Stimulated activated CD4-positive, alpha-beta T cell treated with anti-CD3 and anti-CD28 coated beads, Interleukin-4, amount 100 ng/mL, for 1 hour (primary cell): ENCODE measurements around the gene PPP1R16B.

Experiments
- DNase-seq: peaks from one replicate; pipeline ENCODE4 v3.0.0-alpha.2; 2020

Gene PPP1R16B

DNA sequence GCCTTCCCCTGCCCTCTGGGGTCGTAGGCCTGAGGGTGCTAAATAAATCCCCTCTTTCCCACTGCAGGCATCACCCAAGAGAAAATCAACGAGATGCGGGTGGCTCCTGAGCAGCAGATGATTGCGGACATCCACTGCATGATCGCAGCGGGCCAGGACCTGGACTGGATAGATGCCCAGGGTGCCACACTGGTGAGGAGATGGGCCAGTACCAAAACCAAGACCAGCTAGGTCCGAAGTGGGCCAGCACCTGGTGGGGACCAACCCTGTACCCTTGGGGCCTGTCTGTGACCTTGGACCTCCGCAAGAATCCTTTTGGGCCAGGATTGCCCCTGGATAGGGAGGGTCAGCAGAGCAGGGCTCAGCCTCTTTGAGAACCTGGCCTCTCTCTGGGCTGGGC, 97.1 kb downstream of the PPP1R16B start:
- no peak for DNase-seq

DNA sequence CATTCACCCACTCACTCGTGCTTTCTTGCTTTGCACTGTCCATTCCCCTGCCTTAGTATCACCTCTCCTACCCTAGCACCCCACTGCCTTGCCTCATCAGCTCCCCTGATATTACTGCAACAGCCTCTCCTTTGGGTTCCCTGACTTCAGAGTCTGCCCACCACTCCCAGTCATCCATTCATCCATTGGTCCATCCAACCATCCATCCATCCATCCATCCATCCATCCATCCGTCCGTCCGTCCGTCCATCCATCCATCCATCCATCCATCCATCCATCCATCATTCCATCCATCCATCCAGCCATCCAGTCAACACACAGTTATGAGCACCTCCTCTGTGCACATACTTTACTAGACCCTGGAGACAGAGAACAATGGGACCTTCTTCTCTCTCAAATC, 97.8 kb downstream of the PPP1R16B start:
- DNase-seq: no peak

DNA sequence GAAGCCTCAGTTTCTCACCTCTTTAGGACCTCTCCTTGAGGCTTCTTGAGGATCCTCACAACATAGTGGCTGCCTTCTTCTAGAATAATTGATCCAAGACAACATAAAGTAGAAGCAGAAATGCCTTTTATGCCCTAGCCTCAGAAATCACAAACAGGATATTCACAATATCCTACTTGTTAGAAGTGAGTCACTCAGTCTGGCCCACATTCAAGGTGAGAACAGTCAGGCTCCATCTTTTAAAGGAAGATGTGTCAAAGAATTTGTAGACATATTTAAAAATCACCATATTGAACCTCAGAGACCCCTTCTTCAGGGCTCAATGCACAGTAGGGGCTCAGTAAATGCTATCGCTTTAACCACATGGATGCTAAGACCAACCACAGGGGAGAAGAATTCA, 99.9 kb downstream of the PPP1R16B start:
- DNase-seq: no peak

DNA sequence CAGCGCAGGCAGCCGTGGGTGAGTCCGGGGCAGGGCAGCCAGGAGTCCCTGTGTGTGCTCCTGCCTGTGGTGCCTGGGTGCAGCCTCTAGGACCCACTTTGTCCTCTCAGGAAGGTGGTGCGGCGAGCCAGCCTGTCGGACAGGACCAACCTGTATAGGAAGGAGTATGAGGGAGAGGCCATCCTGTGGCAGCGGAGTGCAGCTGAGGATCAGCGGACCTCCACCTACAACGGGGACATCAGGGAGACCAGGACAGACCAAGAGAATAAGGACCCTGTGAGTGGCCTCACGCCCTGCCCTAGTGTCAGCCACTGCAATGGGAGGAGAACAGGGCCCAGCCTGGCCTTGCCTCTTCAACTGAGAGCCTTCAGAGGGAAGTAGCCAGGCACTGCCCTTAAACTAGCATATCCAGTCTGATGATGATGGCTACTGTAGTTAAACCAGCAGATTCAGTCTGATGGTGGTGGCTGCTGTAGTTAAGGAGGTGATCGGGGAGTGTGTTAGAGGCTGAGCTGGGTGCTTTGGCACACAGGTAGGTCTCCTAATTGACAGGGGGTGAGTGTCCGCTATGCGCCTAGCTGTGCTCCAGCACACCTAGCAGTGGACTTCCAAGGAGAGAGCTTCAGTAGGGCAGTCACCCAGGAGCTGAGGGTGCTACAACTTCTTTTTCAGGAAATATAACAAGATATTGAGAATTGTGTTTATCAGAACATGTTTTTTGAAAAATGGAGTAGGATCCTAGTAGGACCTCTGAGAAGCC, 102.6 kb downstream of the PPP1R16B start:
- DNase-seq: no peak

DNA sequence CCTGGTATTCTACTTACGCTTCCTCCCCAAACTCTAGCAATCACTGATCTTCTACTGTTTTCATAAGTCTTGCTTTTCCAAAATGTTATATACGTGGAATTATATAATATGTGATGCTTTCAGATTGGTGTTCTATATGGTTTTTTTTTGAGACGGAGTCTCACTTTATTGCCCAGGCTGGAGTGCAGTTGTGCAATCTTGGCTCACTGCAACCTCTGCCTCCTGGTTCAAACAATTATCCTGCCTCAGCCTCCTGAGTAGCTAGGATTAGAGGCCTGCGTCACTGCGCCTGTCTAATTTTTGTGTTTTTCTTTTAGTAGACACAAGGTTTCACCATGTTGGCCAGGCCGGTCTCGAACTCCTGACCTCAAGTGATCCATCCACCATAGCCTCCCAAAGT, 109.9 kb downstream of the PPP1R16B start:
- DNase-seq: no peak

DNA sequence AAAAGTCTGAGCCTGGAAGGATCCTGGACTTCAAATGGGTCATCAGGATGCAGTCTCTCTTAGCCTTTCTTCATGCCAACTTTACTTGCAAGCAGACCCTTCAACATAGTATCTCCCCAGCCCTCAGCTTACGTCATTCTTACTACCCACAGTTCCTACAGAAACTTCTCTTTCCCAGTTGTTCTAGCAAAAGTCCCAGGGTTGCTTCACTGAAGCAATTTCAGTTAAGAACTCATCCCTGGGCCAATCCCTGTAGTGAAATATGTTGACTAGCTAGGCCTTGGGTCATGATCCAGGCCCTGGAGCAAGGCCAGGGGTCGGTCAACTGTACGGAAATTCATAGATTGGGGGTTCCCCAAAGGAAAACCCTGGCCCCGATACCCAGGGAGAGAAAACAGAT, 112.2 kb downstream of the PPP1R16B start:
- no peak for DNase-seq

DNA sequence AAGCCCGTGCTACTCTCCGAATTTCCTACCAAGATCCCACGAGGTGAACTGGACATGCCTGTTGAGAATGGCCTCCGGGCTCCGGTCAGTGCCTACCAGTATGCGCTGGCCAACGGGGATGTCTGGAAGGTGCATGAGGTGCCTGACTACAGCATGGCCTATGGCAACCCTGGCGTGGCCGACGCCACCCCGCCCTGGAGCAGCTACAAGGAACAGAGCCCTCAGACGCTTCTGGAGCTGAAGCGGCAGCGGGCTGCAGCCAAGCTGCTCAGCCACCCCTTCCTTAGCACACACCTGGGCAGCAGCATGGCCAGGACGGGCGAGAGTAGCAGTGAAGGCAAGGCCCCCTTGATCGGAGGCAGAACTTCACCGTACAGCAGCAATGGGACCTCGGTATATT, 112.7 kb downstream of the PPP1R16B start:
- no peak for DNase-seq

DNA sequence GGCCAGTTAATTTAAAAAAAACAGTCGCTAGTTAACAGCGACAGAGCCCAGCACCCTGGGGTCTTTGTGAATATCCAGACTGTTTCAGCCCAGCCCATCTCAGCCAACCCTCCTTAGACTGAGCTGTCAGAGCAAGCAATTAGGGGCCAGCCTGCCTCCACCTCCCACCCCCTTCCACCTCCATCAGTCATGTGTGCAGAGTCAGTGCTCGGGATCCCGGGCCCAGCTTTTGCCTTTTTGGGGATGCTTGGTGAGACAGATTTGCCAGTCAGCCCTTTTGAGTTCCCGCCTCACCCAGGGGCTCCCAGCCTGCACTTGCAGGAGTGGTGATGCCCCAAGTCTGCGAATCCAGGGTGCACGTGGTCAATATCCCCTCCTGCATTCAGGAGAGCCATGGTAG, 114.2 kb downstream of the PPP1R16B start:
- no peak for DNase-seq

DNA sequence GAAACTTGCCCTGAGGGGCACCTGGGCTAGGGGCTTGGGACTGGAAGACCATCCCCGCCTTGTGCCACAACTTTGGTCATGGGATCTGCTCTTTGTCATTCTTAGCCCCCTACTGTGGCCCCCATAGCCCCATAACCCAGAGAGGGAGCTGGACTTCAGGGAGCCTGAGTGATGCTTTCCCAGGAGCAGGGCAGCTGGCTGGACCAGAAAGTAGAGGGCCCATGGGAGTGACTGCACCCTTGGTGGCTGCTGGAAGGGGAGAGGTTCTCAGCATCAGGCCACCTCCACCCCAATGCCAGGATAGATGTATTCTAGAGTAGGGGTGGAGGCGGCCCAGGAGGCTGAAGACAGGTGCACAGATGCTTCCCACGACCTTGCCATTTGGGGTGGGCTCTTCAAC, 114.9 kb downstream of the PPP1R16B start:
- no peak for DNase-seq

DNA sequence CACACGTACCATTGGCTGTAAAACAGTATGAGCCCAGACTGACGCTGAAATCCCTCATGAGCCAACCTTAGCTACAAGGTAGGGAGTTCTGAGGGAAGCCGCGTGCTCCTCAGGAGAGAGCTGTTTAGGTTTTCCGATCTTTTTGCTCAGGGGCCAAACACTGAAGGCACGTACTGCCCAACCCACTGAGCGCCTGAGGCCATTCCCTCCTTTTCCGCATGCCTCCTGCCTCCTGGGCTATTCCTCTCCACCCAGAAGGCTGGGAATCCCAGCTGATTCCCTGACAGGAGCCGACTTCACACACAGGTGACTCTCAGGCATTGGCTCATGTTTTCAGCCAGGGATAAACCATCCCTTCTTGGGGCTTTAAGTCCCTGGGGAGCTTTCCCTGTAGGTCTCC, 115.4 kb downstream of the PPP1R16B start:
- no peak for DNase-seq

DNA sequence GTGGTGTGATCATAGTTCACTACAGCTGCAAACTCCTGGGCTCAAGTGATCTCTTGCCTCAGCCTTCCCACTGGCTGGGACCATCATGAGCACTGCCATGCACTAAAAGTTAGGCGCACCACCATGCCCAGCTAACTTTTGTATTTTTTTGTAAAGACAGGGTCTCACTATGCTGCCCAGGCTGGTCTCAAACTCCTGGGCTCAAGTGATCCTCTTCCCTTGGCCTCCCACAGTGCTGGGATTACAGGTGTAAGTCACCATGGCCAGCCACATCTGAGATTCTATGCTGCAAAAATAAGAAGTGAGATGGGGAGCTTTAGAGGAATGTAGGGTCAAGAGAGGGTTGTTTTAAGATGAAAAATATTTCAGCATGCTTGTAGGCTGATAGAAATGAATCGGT, 119.2 kb downstream of the PPP1R16B start:
- no peak for DNase-seq

DNA sequence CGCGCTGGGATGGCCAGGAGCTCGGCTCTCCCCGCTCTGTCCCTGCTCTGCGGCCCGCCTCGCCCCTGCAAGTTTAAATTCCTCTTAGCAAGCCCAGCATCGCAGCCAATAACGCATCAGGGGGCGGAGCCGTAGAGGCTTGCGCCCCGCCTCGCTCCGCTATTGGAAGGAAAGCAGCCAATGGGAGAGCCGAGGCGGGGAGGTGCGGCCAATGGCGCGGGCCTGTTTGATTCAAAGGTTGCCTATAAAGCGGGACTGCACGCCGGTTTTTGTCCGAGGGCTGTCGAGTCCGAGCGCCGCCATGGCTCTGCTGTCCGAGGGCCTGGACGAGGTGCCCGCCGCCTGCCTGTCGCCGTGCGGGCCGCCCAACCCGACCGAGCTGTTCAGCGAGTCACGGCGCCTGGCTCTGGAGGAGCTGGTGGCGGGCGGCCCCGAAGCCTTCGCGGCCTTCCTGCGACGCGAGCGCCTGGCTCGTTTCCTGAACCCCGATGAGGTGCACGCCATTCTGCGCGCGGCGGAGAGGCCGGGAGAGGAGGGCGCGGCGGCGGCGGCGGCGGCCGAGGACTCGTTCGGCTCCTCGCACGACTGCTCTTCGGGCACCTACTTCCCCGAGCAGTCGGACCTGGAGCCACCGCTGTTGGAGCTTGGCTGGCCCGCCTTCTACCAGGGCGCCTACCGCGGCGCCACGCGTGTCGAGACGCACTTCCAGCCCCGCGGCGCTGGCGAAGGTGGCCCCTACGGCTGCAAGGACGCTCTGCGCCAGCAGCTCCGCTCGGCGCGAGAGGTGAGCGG, 120.8 kb downstream of the PPP1R16B start, which contains the start of gene FAM83D:
TSS of gene FAM83D (plus strand) at position 276 of the 792 bp plus-strand sequence. CDS start at position 302, 26 bp downstream.
- peak; percentile 93 for DNase-seq

DNA sequence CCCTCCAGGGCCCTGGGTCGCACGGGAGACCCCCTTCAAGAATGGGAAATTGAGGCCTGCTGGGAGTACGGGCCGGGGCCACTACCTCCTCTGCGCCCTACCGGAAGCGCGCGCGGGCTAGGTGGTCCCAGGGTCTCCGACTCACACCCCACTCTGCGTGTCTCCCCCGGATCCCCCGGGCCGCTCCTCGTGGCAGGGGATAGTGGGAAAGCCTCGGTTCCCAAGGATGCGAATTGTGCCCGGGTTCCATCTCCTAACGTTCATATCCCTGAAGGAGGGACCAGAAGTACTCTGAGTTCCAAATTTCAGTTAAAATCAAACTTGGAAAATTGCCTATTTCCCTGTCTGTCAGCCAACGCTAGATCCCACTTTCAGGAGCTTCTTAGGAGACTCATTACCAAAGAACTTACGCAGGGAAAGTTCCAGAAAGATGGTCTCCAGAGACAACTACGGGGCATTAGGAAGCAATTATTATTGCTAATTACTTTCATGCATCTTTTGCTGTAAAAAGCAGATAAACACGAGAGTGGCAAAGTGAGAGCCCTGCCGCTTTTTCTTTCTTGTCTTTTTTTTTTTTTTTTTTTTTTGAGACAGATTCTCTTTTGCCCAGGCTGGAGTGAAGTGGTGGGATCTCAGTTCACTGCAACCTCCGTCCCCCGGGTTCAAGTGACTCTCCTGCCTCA, 121.6 kb downstream of the PPP1R16B start:
- no peak for DNase-seq

DNA sequence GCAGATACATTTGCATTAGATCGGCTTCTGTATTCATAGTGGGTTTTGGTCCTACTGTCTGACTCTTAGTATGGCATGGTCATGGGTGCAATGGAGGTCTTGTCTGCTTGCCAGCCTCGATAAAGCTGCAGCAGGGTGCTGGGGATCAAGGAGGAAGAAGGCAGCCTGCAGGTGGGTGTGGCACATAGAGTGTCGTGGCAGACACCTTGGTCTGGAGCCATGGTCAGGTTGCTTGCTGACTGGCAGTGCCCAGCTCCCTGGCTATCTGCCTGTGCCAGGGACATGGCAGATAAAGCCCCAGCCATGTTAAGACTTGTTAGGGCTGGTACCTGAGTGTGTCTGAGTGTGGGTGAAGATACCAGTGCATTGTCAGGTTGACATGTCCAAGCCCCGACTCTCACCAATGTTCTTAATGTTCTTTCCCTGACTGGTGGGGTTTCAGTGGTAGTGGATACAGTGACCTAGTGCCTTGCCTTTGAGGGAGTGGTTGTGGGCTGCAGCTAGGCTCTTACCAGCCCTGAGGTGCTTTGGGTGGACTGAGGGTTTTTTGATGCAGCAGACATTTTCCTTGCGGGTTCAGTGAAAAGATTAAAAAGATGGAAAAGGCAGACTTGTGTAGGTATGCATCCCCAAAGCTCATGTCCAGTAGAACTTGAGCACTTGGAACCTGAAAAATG, 122.5 kb downstream of the PPP1R16B start:
- DNase-seq: no peak

DNA sequence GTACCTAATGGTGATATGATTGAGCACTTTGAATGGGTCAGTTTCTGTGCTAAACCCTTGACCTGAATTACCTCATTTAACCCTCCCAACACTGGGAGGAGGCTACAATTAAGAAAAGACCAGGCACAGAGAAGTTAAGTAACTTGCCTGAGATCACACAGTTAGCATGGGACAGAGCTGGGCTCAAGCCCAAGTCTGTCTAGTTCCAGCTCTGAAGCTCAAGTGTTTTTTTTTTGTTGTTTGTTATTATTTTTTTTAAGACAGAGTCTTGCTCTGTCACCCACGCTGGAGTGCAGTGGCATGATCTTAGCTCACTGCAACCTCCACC, 124.7 kb downstream of the PPP1R16B start:
- DNase-seq: no peak

DNA sequence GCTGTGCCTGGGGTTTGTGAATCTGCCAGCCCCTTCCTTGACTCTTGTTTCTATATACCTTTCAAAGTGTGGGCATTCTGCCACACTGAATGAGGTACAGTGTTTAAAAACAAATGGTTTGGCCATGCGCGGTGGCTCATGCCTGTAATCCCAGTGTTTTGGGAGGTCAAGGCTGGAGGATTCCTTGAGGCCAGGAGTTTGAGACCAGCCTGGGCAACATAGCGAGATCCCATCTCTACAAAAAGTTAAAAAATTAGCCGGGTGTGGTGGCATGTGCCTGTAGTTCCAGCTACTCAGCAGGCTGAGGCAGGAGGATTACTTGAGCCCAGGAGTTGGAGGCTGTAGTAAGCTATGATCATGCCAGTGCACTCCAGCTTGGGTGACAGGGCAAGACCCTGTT, 126.5 kb downstream of the PPP1R16B start:
- DNase-seq: no peak

DNA sequence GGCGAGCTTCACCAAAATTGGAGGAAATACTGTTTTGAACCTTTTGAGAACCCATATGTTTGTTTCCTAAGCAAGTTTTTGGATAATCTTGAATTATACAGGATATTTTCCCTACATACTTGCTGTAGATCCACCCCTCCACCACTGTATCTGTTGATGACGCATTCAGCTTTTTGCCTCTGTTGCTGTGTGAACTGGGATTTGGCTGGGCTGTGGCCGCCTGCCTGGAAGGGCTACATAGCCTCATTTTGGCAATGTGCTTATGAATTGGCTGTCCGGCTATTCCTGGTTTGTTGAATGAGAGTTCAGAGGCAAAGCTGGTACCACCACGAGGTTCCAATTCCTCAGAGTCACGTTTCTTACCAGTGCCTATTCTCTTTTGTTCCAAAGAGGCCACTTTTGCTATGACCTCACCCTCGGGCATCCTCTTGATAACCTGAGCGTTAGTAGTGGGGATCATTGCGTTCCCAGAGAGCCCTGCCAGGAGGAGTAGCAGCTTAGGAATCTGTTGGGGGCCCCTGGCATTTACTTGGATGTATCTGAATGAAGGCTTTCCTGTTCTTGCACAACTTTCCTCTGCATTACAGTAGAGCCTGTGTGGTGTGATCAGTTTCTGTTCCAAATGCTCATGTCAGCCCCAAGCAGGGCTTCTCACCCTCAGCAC, 127.1 kb downstream of the PPP1R16B start:
- no peak for DNase-seq

DNA sequence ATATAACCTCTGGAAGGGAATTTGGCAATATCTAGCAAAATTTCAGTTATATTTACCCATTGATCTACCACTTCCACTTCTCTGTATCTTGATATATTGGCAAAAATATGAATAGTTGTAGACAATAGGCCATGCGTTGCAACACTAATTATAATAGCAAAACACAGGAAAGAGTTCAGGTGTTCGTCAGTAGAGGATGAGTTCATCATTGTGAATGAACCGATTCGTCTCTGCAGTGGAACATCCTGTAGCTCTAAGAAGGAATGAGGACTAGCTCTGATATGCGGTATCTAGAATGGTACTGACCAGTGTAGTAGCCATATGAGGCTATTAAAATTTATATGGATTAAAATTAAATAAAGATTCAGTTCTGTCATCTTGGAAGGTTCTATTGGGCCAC, 129.0 kb downstream of the PPP1R16B start:
- no peak for DNase-seq

DNA sequence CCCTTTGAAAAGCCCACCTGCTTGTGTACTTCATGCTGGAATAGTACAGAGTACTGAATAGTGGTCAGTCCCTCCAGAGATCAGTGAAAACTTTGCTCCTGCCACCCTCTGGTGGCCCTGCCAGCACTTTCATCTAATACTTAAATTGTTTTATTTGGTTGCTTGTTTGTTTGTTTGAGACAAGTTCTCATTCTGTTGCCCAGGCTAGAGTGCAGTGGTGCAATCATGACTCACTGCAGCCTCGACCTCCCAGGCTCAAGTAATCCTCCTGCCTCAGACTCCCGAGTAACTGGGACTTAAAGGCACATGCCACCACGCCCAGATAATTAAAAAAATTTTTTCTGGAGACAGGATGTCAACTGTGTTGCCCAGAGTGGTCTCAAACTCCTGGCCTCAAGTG, 129.8 kb downstream of the PPP1R16B start:
- no peak for DNase-seq

DNA sequence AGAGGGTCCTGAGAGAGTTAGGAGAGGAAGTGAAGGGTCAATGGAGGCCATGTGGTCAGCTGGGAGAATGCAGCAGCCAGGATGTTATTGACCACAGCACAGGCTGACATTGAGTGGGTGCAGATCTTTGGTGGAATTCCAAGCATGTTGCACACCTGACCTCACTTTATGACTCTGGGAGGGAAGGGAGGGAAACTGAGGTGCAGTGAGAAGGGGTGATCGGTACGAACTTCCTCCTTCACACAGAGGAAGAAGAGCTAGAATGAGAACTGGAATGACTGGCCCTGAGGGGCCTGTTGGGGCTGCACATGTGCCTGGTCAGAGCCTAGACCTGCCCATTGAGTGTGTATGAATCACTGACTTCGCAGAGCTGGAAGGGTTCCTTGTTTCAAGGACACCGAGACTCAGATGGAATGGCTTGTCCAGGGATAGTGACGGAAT, 130.5 kb downstream of the PPP1R16B start:
- DNase-seq: no peak

DNA sequence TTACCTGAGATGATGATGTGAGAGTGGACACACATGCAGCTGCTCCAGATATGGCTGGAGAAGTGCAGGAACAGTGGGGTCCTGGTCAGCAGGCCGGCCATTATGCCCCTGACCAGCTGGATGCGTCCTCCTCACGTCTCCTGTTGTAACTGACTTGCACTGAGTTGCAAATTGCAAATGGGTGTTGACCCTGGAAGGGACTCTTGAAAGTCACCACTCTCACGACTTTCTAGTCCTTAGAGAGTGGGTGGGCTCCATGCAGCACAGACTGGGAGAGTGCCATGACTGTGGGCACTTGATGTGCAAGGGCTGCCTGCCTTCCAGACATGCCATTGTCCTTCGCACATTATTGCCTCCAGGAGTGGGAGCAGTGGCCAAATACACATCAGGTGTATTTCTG, 131.5 kb downstream of the PPP1R16B start:
- no peak for DNase-seq

DNA sequence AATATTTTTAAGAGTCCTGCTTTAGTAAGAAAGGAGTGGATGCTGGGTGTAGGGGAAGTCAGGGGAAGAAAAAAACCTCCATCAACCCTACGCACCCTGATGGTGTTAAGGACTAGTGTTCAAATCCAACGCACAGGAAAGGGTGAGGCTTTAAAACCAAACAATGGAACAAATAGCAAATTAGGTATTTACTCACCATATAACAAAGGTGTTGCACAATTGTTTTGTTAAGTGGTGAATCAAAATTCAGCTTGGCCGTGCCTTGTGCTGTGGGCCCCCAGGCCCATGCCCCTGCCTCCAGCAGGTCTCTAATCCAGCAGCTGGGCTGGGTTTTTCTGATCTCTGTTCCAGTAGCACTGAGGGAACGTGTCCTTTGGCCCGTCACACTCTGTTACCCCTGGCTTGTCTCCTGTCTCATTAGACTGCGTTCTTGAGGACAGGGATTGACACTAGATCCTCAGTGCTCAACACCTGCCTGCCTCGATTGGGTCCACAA, 132.5 kb downstream of the PPP1R16B start:
- DNase-seq: no peak

DNA sequence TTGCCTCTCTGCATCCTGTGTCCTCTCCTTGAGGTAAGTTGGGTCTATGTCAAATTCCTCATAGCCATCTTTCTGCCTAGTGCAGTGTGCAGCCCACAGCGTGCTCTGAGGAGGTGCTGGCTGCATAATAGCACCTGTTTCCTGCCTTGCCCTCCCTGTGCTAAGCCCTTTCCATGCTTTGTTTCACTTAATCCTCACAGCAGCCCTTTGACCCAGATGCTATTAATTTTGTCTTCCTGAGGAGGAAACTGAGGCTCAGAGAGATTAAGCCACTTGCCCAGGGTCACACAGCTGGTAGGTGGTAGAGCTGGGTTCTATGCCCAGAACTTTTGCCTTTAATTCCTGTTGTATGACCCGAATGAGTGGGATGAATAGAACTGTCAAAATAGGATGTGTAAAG, 134.2 kb downstream of the PPP1R16B start:
- DNase-seq: no peak
